HG03060 (cell line): ENCODE results near the gene NR1H3.
A peak's percentile ranks its signal among the peaks of the same experiment; 100 is the strongest.

Source experiments
- ATAC-seq: cut with Tn5 transposase; IDR thresholded peaks from one replicate; pipeline ENCODE4 v1.9.1; 2021; ENCODE audit warnings: low read depth, moderate number of reproducible peaks; ENCODE audit not compliant: unreplicated experiment

Gene NR1H3

GRCh38 chr11:47243454-47243853, 14.3 kb upstream of the NR1H3 start:
- no peak for ATAC-seq

DNA sequence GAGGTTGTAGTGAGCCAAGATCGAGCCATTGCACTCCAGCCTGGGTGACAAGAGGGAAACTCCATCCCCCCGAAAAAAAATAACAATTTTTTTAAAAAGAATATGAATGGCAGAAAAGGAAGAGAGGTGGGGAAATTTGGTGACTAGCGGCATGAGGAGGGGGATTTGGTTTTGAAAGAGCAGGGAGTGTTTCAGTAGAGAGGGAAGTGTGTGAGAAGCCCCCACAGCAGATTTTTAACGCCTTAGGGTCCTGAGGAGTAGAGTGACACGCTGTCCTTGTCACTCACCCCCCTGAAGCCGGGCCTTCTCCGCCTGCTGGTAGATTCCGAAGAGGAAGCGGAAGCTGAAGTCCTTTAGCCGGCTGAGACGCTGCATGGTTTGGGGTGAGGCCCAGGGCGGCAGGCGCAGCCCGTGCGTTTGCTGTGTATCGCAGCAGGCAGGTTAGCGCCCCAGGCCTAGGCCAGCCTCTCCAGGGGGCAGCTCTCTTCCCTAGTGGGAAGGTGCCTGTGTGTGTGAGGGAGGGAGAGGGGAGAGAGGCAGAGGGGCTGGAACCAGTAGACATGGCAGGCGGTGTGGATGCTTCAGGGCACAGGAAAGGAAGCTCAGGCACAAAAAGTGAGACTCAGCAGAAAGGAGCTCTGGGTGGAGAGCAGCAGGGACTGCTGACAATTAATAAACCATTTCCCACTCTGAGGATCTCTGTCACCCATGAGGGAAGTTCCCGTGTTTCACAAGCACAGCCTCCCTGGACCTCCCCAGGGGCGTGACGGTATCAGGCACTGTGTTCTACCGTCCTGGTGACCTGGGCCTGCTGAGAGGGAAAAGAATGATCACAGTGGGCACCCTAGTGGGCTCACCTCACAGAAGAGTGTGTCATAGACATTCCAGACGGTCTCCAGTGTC, 13.1 kb upstream of the NR1H3 start:
- ATAC-seq: no peak

DNA sequence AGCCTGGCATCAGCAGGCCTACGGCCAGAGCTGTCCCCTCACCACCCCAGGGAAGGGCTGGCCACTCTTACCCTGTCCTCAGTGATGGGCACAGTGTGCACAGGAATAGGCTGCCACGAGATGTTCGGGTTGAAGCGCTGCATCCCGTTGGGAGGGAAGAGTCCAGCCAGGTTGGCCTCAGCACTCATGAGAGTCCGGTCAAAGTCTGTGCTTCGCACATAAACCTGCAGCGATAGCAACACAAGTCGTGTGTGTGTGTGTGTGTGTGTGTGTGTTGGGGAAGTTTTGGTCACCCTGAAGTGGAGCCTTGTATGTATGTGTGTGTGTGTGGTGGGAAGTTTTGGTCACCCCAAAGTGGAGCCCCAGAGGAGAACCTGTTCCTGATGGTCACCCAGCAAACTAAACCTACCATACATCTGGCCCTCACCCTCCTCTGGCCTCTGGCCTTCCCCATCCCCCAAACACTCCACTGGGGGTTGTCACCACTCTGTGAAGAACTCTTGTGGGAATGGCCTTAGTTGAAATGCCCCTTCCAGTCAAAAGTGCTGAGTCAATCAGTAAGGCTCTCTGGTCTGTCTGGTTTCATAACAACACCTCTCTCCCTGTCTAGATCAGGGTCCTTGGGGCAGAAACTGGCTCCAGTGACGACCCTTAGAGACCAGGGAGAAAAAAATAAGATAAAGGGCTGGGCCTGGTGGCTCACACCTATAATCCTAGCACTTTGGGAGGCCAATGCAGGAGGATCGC, 12.0 kb upstream of the NR1H3 start:
- no peak for ATAC-seq

GRCh38 chr11:47247502-47247901, 10.3 kb upstream of the NR1H3 start:
- no peak for ATAC-seq

DNA sequence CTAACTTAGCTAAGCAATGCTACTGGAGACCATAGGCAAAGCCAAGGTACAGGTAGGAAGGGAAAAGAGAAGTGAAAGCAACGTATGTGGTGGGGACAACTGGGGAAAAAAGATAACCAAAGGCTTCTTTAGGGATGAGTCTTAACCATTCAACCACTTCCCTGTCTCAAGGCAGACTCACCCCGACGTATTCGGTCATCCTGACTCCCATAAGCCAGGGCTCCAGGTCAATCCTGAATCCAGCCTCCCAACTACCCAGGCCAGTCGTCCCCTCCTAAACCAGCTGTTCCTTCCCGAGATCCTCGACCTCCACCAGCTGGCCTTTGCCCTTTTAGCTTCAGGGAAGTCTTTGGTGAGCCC, 9.5 kb upstream of the NR1H3 start:
- ATAC-seq: peak; percentile 7

GRCh38 chr11:47248664-47249377, 9.0 kb upstream of the NR1H3 start, which contains the start of gene ACP2:
ACP2 (minus strand) TSS chr11:47248814; CDS start chr11:47248789, 25 bp downstream.
- ATAC-seq: peak; percentile 56

DNA sequence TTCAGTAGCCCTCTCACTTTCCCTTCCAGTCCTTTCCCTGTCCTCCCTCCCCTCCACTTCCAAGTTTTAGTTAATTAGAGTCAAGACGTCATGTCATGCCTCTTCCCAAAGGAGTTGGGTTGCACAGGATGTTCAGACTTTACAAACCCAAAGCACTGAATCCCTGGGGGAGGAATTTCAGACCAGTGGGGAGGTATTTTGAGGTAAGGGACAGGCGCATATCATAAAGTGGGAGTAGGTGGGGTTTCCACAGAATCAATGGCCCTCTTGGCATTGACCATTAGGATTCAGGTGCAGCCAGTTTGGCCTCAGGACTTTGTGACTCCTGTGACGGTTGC, 8.4 kb upstream of the NR1H3 start:
- ATAC-seq: no peak

GRCh38 chr11:47251751-47252150, 6.0 kb upstream of the NR1H3 start:
- ATAC-seq: no peak

DNA sequence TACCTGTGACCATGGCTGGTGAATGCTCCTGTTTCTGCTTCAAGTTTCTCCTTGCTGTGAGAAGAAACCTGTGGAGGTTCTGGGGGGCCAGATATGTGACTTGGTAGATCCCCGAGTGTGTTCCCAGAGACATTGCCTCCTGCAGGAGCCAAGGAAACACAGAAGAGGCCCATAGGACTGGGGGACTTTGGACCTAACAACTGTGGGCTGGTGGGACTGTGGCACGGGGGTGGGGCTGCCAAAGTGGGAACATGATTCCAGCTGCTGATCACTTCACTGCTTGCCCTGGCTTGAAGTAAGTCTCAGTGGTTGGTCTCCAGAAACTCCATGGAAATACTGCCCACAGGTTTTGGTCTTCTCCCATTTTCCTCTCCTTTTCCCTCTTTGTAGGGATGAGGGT, 4.1 kb upstream of the NR1H3 start:
- no peak for ATAC-seq

DNA sequence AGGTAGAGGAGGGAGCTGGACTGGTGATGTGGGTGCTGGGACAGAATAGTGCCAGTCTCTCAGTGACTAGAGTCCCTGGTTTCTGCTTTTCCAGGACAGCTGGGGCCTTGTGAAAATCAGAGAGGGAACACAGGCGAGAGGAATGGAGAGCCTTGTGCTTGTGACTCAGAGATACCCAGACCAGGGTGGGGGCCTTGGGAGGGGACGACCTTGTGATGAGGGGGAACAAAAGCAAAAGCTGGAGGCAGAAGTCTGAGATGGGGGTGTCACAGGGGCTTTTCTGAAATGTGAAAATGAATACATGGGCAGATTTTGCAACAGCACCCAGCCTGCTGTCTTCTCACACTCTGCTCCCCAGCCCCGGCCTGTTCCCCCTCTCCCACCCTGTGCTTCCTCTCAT, 3.4 kb upstream of the NR1H3 start:
- ATAC-seq: no peak

DNA sequence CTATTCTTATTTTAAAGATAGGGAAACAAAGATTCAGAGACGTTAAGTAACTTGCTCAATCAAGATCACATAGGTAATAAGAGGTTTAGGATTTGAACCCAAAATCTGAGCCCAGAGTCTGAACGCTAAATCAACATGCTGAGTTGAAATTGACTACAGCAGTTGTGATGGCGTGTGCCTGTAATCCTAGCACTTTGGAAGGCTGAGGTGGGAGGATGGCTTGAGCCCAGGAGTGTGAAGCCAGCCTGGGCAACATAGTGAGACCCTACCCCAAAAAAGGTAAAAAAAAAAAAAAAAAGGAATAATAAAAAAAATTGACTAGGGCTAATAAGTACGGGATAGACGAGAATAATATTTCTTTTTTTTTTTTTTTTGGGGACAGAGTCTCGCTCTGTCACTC, 1.4 kb upstream of the NR1H3 start:
- ATAC-seq: no peak

DNA sequence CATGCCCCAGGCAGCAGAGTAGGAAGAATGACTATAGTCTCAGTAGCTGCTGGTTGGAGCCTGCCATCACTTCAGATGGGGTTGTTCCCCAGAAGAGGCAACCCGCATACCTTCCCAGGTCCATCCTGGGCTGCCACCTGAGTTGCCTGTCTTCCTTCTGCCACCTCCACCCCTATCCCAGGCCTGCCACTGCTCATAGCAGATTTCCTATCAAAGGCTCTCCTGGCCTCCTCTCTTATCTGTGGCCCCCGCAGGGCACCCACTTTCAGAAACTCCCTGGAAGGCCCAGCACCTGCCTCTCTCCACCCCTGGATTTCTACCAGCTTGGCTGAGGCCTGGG, 649 bp upstream of the NR1H3 start:
- ATAC-seq: no peak

DNA sequence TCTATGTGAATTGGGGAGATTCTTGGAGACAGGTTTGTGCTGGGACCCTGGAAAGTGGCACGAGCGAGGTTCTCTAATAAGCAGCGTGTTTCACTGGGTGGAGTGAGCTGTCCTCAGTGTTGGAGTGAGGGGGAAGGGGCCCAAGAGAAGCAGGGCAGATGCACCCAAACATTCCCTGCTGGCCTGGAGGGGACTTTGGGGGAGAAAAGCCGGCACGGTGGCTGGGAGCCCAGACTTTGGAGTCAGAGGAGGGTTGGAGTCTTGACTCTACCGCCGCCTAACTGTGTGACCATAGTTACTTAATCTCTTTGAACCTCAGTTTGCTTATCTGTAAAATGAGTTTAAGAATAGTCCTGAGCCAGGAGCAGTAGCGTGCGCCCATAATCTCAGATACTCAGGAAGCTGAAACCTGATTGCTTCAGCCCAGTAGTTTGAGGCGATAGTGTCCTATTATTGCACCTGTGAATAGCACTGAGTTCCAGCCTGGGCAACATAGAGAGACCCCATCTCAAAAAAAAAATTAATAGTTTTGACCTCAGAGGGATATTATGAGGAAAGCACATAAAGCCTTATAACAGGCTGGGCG, 614 bp downstream of the NR1H3 start:
- ATAC-seq: no peak

GRCh38 chr11:47259232-47259977, 1.6 kb downstream of the NR1H3 start:
- ATAC-seq: no peak

DNA sequence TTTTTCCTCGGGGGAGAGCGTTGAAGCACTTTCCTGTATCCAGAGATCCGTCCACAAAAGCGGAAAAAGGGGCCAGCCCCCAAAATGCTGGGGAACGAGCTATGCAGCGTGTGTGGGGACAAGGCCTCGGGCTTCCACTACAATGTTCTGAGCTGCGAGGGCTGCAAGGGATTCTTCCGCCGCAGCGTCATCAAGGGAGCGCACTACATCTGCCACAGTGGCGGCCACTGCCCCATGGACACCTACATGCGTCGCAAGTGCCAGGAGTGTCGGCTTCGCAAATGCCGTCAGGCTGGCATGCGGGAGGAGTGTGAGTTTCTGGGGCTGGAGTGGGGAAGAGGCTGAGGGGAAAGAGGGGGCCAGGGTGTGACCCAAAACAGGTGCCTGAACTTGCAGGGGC, 2.6 kb downstream of the NR1H3 start:
- ATAC-seq: no peak

DNA sequence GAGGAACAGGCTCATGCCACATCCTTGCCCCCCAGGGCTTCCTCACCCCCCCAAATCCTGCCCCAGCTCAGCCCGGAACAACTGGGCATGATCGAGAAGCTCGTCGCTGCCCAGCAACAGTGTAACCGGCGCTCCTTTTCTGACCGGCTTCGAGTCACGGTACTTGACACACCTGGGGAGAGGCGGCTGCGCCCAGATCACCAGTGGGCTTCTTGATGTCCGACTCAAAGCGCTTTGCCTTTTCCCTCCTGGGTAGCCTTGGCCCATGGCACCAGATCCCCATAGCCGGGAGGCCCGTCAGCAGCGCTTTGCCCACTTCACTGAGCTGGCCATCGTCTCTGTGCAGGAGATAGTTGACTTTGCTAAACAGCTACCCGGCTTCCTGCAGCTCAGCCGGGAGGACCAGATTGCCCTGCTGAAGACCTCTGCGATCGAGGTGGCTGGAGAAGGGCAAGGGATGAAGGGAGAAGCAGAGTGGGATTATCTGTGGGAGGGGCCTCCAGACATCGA, 3.5 kb downstream of the NR1H3 start:
- ATAC-seq: no peak

- ATAC-seq: no peak
Measured at GRCh38 chr11:47264119-47264518, 6.3 kb downstream of the NR1H3 start.

DNA sequence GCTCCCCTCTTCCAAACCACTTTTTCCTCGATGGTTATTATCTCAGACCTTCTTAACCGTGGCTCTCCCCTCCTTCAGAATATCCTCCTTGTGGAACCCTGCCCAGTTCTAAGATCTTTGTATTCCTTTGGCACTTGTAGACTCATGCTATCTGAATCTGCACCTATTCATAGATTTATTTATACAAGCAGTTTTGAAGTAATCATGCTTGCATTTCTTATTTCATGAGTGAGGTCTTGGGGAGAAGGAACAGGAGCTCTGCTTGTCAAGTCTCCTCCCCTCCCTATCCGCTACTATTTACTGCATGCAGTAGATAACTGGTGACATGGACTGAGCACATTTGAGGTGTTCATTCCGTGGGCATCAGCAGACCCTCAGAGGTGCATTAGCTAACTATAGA, 6.7 kb downstream of the NR1H3 start:
- ATAC-seq: no peak

GRCh38 chr11:47267876-47268275, 10.1 kb downstream of the NR1H3 start:
- no peak for ATAC-seq

DNA sequence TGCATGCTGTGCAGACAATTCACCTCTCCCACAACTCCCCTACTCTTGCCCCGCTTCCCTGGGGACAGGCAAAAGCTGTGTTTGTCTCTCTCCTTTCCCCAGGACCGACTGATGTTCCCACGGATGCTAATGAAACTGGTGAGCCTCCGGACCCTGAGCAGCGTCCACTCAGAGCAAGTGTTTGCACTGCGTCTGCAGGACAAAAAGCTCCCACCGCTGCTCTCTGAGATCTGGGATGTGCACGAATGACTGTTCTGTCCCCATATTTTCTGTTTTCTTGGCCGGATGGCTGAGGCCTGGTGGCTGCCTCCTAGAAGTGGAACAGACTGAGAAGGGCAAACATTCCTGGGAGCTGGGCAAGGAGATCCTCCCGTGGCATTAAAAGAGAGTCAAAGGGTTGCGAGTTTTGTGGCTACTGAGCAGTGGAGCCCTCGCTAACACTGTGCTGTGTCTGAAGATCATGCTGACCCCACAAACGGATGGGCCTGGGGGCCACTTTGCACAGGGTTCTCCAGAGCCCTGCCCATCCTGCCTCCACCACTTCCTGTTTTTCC, 10.7 kb downstream of the NR1H3 start:
- no peak for ATAC-seq
